GM23248 (cell line): ENCODE data around the gene LMX1A. TPM values are rescaled to one million over a fixed set of nuclear protein-coding genes. Genes with fewer than 3 reads are reported as not detected.

ENCODE experiments used
- DNase-seq: peaks from one replicate; pipeline ENCODE4 v3.0.0-alpha.2; 2015
- H2AFZ ChIP-seq: fragments of 200-600 bp; sonication (generic); 2 replicates; pipeline ENCODE4 v1.6.1; 2016; ENCODE audit warnings: antibody characterized with exemption
- H3F3A ChIP-seq: fragments of 200-600 bp; sonication (generic); 2 replicates; pipeline ENCODE4 v1.6.1; 2016; ENCODE audit warnings: mild to moderate bottlenecking, antibody characterized with exemption, mixed run types; ENCODE audit not compliant: insufficient read depth
- H3K27ac ChIP-seq: fragments of 200-600 bp; sonication (generic); 2 replicates; pipeline ENCODE4 v1.5.1; 2016; ENCODE audit warnings: mild to moderate bottlenecking
- H3K27me3 ChIP-seq: fragments of 200-600 bp; sonication (generic); replicated peaks from 2 replicates; pipeline ENCODE4 v1.6.1; 2016; ENCODE audit warnings: mild to moderate bottlenecking; ENCODE audit not compliant: insufficient read depth
- H3K36me3 ChIP-seq: fragments of 200-600 bp; sonication (generic); 2 replicates; pipeline ENCODE4 v1.6.1; 2016; ENCODE audit warnings: low read depth, mild to moderate bottlenecking
- H3K4me1 ChIP-seq: fragments of 200-600 bp; sonication (generic); 2 replicates; pipeline ENCODE4 v1.6.1; 2016; ENCODE audit warnings: mild to moderate bottlenecking; ENCODE audit not compliant: insufficient read depth
- H3K4me2 ChIP-seq: fragments of 200-600 bp; sonication (generic); one replicate; pipeline ENCODE4 v1.6.1; 2016; ENCODE audit warnings: mild to moderate bottlenecking; ENCODE audit not compliant: unreplicated experiment
- H3K4me3 ChIP-seq: fragments of 200-600 bp; sonication (generic); 2 replicates; pipeline ENCODE4 v1.5.1; 2016; ENCODE audit warnings: mild to moderate bottlenecking
- H3K79me2 ChIP-seq: fragments of 200-600 bp; sonication (generic); 2 replicates; pipeline ENCODE4 v1.6.1; 2016; ENCODE audit warnings: mild to moderate bottlenecking; ENCODE audit not compliant: insufficient read depth
- H3K9ac ChIP-seq: fragments of 200-600 bp; sonication (generic); 2 replicates; pipeline ENCODE4 v1.6.1; 2016; ENCODE audit warnings: mild to moderate bottlenecking
- H3K9me2 ChIP-seq: fragments of 200-600 bp; sonication (generic); 2 replicates; pipeline ENCODE4 v1.6.1; 2016; ENCODE audit warnings: mixed run types, mild to moderate bottlenecking, moderate library complexity; ENCODE audit not compliant: insufficient read depth
- H3K9me3 ChIP-seq: fragments of 200-600 bp; sonication (generic); one replicate; pipeline ENCODE4 v1.6.1; 2017; ENCODE audit warnings: low read depth
- H4K20me1 ChIP-seq: fragments of 200-600 bp; sonication (generic); 2 replicates; pipeline ENCODE4 v1.6.0; 2016; ENCODE audit not compliant: insufficient read depth
- EZH2 ChIP-seq: fragments of 200-600 bp; sonication (generic); IDR thresholded peaks from 2 replicates; pipeline ENCODE4 v1.6.1; 2018; ENCODE audit warnings: antibody characterized with exemption, mild to moderate bottlenecking; ENCODE audit not compliant: insufficient read depth, poor library complexity, severe bottlenecking
- EZH2phosphoT487 ChIP-seq: fragments of 200-600 bp; sonication (generic); IDR thresholded peaks from 2 replicates; pipeline ENCODE4 v1.6.1; 2018; ENCODE audit warnings: antibody characterized with exemption, moderate library complexity, mild to moderate bottlenecking, low read depth; ENCODE audit not compliant: insufficient read depth
- WGBS, 2 experiments: methylation state at CpG; one replicate each; pipeline ENCODE4 v1.1.6; 2015 to 2017; ENCODE audit warnings: low lambda C conversion rate in 2 of 2, low coverage in 1 of 2; ENCODE audit errors: missing lambda C conversion rate in 2 of 2; 5-methylcytosine and 5-hydroxymethylcytosine counted together
- in situ Hi-C: fragments of 300-500 bp; cut with MboI; formaldehyde crosslinking; loops from 2 replicates; pipeline ENCODE4 v1.15.0; 2020
- polyA plus RNA-seq: library from polyadenylated mRNA; unstranded; fragments of >200 nt; fragmentation: Nextera tagmentation; extraction: Ambion mirVana; gene quantifications from 2 replicates; pipeline ENCODE4 v1.2.1, GENCODE V29; 2016
- total RNA-seq: library from RNA; depleted of rRNA; stranded (reverse); fragments of >200 nt; shearing (Covaris generic); gene quantifications from 2 replicates; pipeline ENCODE4 v1.2.3, GENCODE V29; 2014

Gene LMX1A
- total and polyA plus RNA-seq, 2 experiments from 2014 or later, result not detected

GRCh38 chr1:165241952-165242351 is 114.6 kb downstream of the LMX1A start:
- Histone ChIP-seq H3K4me1 (no peaks in the 10 kb centered on the region), H3K9me2 (no peaks in the 10 kb centered on the region), H3K4me3 (no peak overlapping the region), H3K4me2 (no peak overlapping the region), H3K9me3 (no peaks in the 10 kb centered on the region), H3K36me3 (no peaks in the 10 kb centered on the region), H4K20me1 (no peaks in the 10 kb centered on the region), H3K9ac (no peak overlapping the region), H3K27ac (no peak overlapping the region), H3F3A (no peaks in the 10 kb centered on the region), H3K79me2 (no peaks in the 10 kb centered on the region), H3K27me3 (peaks cover 11% of the 10 kb centered on the region), H2AFZ (no peak overlapping the region)
- no peak for TF ChIP-seq EZH2phosphoT487
- no peak for TF ChIP-seq EZH2
- in situ Hi-C loops, result no loop called here
- no peak for DNase-seq
- 1 to 4% methylated on average over 4 of the region's 4 CpGs for WGBS, 2 experiments

GRCh38 chr1:165241321-165241720 is 115.2 kb downstream of the LMX1A start:
- no peak for DNase-seq
- no peak overlapping the region for H3K27ac ChIP-seq
- no peaks in the 10 kb centered on the region for H3K79me2 ChIP-seq
- TF ChIP-seq EZH2, result no peak
- TF ChIP-seq EZH2phosphoT487, result no peak
- in situ Hi-C loops, result no loop called here
- no peaks in the 10 kb centered on the region for H3K9me2 ChIP-seq
- no peaks in the 10 kb centered on the region for H3K4me1 ChIP-seq
- no peak overlapping the region for H3K4me3 ChIP-seq
- H3F3A ChIP-seq, result no peaks in the 10 kb centered on the region
- peaks cover 17% of the 10 kb centered on the region for H3K27me3 ChIP-seq
- no peak overlapping the region for H3K4me2 ChIP-seq
- no peaks in the 10 kb centered on the region for H3K36me3 ChIP-seq
- H3K9me3 ChIP-seq, result no peaks in the 10 kb centered on the region
- no peak overlapping the region for H3K9ac ChIP-seq
- H4K20me1 ChIP-seq, result no peaks in the 10 kb centered on the region
- no peak overlapping the region for H2AFZ ChIP-seq
- WGBS, 2 experiments, result 17 to 22% methylated on average over 2 of the region's 2 CpGs

GRCh38 chr1:165240492-165240891 is 116.0 kb downstream of the LMX1A start:
- Histone ChIP-seq H3K79me2 (no peaks in the 10 kb centered on the region), H3K4me2 (no peak overlapping the region), H3K4me3 (no peak overlapping the region), H3F3A (no peaks in the 10 kb centered on the region), H4K20me1 (no peaks in the 10 kb centered on the region), H3K27ac (no peak overlapping the region), H3K4me1 (no peaks in the 10 kb centered on the region), H3K9me3 (no peaks in the 10 kb centered on the region), H3K9ac (no peak overlapping the region), H3K27me3 (peaks cover 25% of the 10 kb centered on the region), H3K9me2 (no peaks in the 10 kb centered on the region), H2AFZ (no peak overlapping the region), H3K36me3 (no peaks in the 10 kb centered on the region)
- WGBS, 2 experiments, result 9 to 10% methylated on average over 4 of the region's 4 CpGs
- no peak for DNase-seq
- in situ Hi-C loops, result no loop called here
- TF ChIP-seq EZH2 (no peak), EZH2phosphoT487 (no peak)

- WGBS, 2 experiments, result 3 to 7% methylated on average over 2 of the region's 2 CpGs
- Histone ChIP-seq H3F3A (no peaks in the 10 kb centered on the region), H3K27me3 (peaks cover 32% of the 10 kb centered on the region)
These were observed 116.6 kb downstream of the LMX1A start for GRCh38 chr1:165239873-165240272.

GRCh38 chr1:165235777-165236291 is 120.7 kb downstream of the LMX1A start:
- Histone ChIP-seq H3K9me3 (no peaks in the 10 kb centered on the region), H3K9me2 (no peaks in the 10 kb centered on the region), H3K79me2 (no peaks in the 10 kb centered on the region), H3K4me2 (peak overlapping the region; percentile 35), H3K4me1 (no peaks in the 10 kb centered on the region), H3F3A (no peaks in the 10 kb centered on the region), H4K20me1 (no peaks in the 10 kb centered on the region), H2AFZ (no peak overlapping the region), H3K4me3 (no peak overlapping the region), H3K27ac (no peak overlapping the region), H3K36me3 (no peaks in the 10 kb centered on the region), H3K9ac (no peak overlapping the region), H3K27me3 (peaks cover 26% of the 10 kb centered on the region)
- in situ Hi-C loops, result no loop called here
- WGBS, 2 experiments, result 2 to 3% methylated on average over 33 of the region's 33 CpGs
- TF ChIP-seq EZH2 (peak; percentile 59), EZH2phosphoT487 (no peak)
- no peak for DNase-seq

More at GRCh38 chr1:165239873-165240272, 116.6 kb downstream of the LMX1A start:
- TF ChIP-seq EZH2phosphoT487 (no peak), EZH2 (no peak)
- no peak overlapping the region for H3K4me3 ChIP-seq
- no peaks in the 10 kb centered on the region for H4K20me1 ChIP-seq
- H3K79me2 ChIP-seq, result no peaks in the 10 kb centered on the region
- DNase-seq, result no peak
- H2AFZ ChIP-seq, result no peak overlapping the region
- H3K27ac ChIP-seq, result no peak overlapping the region
- H3K9me2 ChIP-seq, result no peaks in the 10 kb centered on the region
- no peaks in the 10 kb centered on the region for H3K4me1 ChIP-seq
- no peaks in the 10 kb centered on the region for H3K36me3 ChIP-seq
- H3K9ac ChIP-seq, result no peak overlapping the region
- no peak overlapping the region for H3K4me2 ChIP-seq
- H3K9me3 ChIP-seq, result no peaks in the 10 kb centered on the region
- in situ Hi-C loops, result no loop called here
